AG04450 (cell line): ENCODE data around the gene CNGA2. TPM values are rescaled to one million over a fixed set of nuclear protein-coding genes. Genes with fewer than 3 reads are reported as not detected.

Experiments
- CTCF ChIA-PET: fragments of 300-600, 350-600 bp; formaldehyde crosslinking; extraction: SDS; loops from one replicate; lab custom pipeline; 2022; ENCODE audit warnings: antibody characterized with exemption, inconsistent platforms; lab: Charles Lee
- POLR2A ChIA-PET: fragments of 350-600 bp; formaldehyde crosslinking; extraction: SDS; loops from one replicate; lab custom pipeline; 2021; ENCODE audit warnings: antibody characterized with exemption, inconsistent platforms; lab: Yijun Ruan, JAX
- DNase-seq: peaks from one replicate; pipeline ENCODE4 v3.0.0-alpha.2; 2011; ENCODE audit warnings: low read depth, low spot score
- H3K27ac ChIP-seq: one replicate; pipeline ENCODE4 v1.5.1; 2012; ENCODE audit warnings: low read depth, low read length, control low read depth
- H3K27me3 ChIP-seq: one replicate; pipeline ENCODE4 v1.6.0; 2012; ENCODE audit warnings: low read length; ENCODE audit not compliant: control insufficient read depth, insufficient read depth
- H3K4me3 ChIP-seq: 2 replicates; pipeline ENCODE4 v1.5.1; 2011; ENCODE audit warnings: mild to moderate bottlenecking, low read depth, low read length, control low read depth
- H3K9me3 ChIP-seq: 2 replicates; pipeline ENCODE4 v1.5.1; 2012; ENCODE audit warnings: low read length; ENCODE audit not compliant: control insufficient read depth, insufficient read depth
- CTCF ChIP-seq: IDR thresholded peaks from 2 replicates; pipeline ENCODE4 v1.5.1; 2011; ENCODE audit warnings: low read depth, low read length, control low read depth, inconsistent platforms
- polyA plus RNA-seq: library from polyadenylated mRNA; depleted of rRNA; stranded (reverse); fragments of >200 nt; gene quantifications from 2 replicates; pipeline ENCODE4 v1.2.3, GENCODE V29; 2011

Gene CNGA2
- polyA plus RNA-seq, 1 experiment: not detected

- ChIA-PET CTCF (interaction anchor here (0.5 to 6.4 kb wide), 6 partner anchors 9 to 886 kb away, joined by 3 to 157 read pairs (median 3); no protein-coding TSS in a partner anchor), POLR2A (no interaction called here)
- Histone ChIP-seq H3K4me3 (no peak overlapping the region), H3K27ac (no peak overlapping the region), H3K9me3 (no peaks in the 10 kb centered on the region), H3K27me3 (no peaks in the 10 kb centered on the region)
- TF ChIP-seq CTCF: no peak
- peak; percentile 11 for DNase-seq
Observed at GRCh38 chrX:151754047-151754429, 19.5 kb downstream of the CNGA2 start.

GRCh38 chrX:151754641-151755215, 20.2 kb downstream of the CNGA2 start:
- ChIA-PET POLR2A (no interaction called here), CTCF (interaction anchor here (6.4 kb wide), 1 partner anchor 878 kb away, joined by 157 read pairs; no protein-coding TSS in a partner anchor)
- no peak overlapping the region for H3K27ac ChIP-seq
- H3K9me3 ChIP-seq: no peaks in the 10 kb centered on the region
- no peaks in the 10 kb centered on the region for H3K27me3 ChIP-seq
- no peak for DNase-seq
- no peak overlapping the region for H3K4me3 ChIP-seq
- no peak for TF ChIP-seq CTCF

GRCh38 chrX:151759041-151759708, 24.6 kb downstream of the CNGA2 start:
- no peaks in the 10 kb centered on the region for H3K9me3 ChIP-seq
- no peak overlapping the region for H3K4me3 ChIP-seq
- no peak overlapping the region for H3K27ac ChIP-seq
- no peak for DNase-seq
- no peak for TF ChIP-seq CTCF
- H3K27me3 ChIP-seq: no peaks in the 10 kb centered on the region
- ChIA-PET CTCF (no interaction called here), POLR2A (no interaction called here)

- H3K9me3 ChIP-seq: no peaks in the 10 kb centered on the region
- no peak overlapping the region for H3K4me3 ChIP-seq
- H3K27me3 ChIP-seq: no peaks in the 10 kb centered on the region
- ChIA-PET CTCF (interaction anchor here (1.0 kb wide), 1 partner anchor 9 kb away, joined by 3 read pairs; no protein-coding TSS in a partner anchor), POLR2A (no interaction called here)
- no peak for TF ChIP-seq CTCF
- no peak overlapping the region for H3K27ac ChIP-seq
- no peak for DNase-seq
Observed at GRCh38 chrX:151762802-151763201, 28.3 kb downstream of the CNGA2 start.

GRCh38 chrX:151763711-151764110, 29.2 kb downstream of the CNGA2 start:
- Histone ChIP-seq H3K9me3 (no peaks in the 10 kb centered on the region), H3K4me3 (no peak overlapping the region), H3K27ac (no peak overlapping the region), H3K27me3 (no peaks in the 10 kb centered on the region)
- CTCF ChIA-PET: no interaction called here
- TF ChIP-seq CTCF: no peak
- DNase-seq: no peak
- POLR2A ChIA-PET: no interaction called here
